Subcutaneous preadipocyte (primary cell): Measurements from ENCODE around the gene ITPRIPL1. TPM values are rescaled to one million over a fixed set of nuclear protein-coding genes. Genes with fewer than 3 reads are reported as not detected.

Experiments
- total RNA-seq: library from RNA; depleted of rRNA; stranded (reverse); fragments of >200 nt; gene quantifications from 2 replicates; pipeline ENCODE4 v1.2.3, GENCODE V29; 2012

Gene ITPRIPL1, protein sequence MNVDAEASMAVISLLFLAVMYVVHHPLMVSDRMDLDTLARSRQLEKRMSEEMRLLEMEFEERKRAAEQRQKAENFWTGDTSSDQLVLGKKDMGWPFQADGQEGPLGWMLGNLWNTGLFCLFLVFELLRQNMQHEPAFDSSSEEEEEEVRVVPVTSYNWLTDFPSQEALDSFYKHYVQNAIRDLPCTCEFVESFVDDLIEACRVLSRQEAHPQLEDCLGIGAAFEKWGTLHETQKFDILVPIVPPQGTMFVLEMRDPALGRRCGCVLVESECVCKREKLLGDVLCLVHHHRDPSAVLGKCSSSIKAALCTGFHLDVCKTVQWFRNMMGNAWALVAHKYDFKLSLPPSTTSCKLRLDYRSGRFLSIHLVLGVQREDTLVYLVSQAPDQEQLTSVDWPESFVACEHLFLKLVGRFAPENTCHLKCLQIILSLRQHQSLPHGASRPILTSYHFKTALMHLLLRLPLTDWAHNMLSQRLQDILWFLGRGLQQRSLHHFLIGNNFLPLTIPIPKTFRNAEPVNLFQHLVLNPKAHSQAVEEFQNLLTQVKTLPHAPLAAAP
- total RNA-seq = 1.8 and 2.3 TPM in 2 replicates

GRCh38 chr2:96325041-96325883 lies at the start of gene ITPRIPL1:
TSS of gene ITPRIPL1 (plus strand) at chr2:96325317. CDS start at chr2:96325840, 523 bp downstream.

DNA sequence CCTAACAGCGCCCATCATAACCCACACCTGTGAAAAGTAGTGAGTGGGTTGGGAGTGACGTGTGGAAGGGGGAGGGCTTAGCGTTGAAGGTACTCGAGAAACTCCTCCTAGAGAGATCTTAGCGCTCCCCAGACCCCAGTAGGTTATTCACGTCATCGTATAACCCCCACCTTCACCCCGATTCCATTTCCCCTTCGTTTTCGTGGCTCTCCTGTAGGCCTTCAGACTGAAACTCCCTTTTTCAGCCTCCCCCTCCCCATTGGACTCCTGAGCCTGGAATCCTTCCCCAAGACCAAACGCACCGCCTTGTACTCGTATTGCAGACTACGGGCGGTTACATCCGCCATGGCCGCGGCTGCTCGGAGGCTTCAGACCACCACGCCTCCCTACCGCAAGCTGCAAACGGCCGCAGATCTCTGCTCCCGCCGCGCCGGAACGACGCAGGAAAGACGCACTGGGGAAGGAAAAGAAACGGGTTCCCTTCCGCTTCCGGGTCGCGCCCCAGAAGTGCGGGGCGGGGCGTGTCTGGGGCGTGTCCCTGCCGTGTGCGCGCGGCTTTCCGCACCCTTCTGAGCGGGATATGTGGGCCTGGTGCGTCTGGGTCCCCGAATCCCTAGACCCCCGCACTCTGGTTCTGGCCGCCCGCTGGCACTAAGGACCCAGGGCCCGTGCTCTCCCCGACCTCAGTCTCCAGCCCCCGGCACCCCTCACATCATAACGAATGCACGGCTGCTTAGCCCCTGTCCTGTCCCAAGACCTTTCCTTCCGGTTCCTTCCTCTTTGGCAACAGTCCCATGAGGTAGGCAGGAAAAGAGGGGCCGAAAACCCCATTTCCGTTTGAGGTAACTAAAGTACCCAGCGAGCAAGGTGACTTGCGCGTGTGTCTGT lies 19.8 kb upstream of the ITPRIPL1 start, which contains the start of gene SNRNP200:
SNRNP200 (minus strand) TSS at position 456 of the 888 bp plus-strand sequence; CDS start at position 347, 109 bp downstream.

Other genes starting within 250 kb of the ITPRIPL1 start
- not detected in 2 replicates for gene ADRA2B, start 208.7 kb upstream of the ITPRIPL1 start, total RNA-seq
- not detected in 2 replicates for gene ASTL, start 186.8 kb upstream of the ITPRIPL1 start, total RNA-seq
- gene DUSP2, start 179.9 kb upstream of the ITPRIPL1 start, total RNA-seq = 0.37 and 0.78 TPM in 2 replicates
- gene STARD7, start 116.5 kb upstream of the ITPRIPL1 start, total RNA-seq = 143 and 186 TPM in 2 replicates
- 19.5 and 22.7 TPM in 2 replicates for gene TMEM127, start 59.3 kb upstream of the ITPRIPL1 start, total RNA-seq
- 112 TPM in 2 replicates for gene CIAO1, start 59.1 kb upstream of the ITPRIPL1 start, total RNA-seq
- gene SNRNP200, start 19.8 kb upstream of the ITPRIPL1 start, total RNA-seq = 37.1 and 47.3 TPM in 2 replicates
- gene NCAPH, start 10.4 kb downstream of the ITPRIPL1 start, total RNA-seq = 12.1 and 22.3 TPM in 2 replicates
- not detected in 2 replicates for gene NEURL3, start 180.0 kb downstream of the ITPRIPL1 start, total RNA-seq
- gene ARID5A, start 211.4 kb downstream of the ITPRIPL1 start, total RNA-seq = 4.1 and 5.1 TPM in 2 replicates